HEK293T (cell line): ENCODE data around the gene GNA12.

Source experiments
- CTCF ChIA-PET: fragments of 350-600 bp; formaldehyde crosslinking; extraction: SDS; loops from one replicate; lab custom pipeline; 2021; ENCODE audit warnings: antibody characterized with exemption, inconsistent platforms; lab: Yijun Ruan, JAX
- POLR2A ChIA-PET: fragments of 350-600 bp; formaldehyde crosslinking; extraction: SDS; loops from one replicate; lab custom pipeline; 2020; ENCODE audit warnings: antibody characterized with exemption, inconsistent platforms; lab: Yijun Ruan, JAX
- DNase-seq: peaks from one replicate; pipeline ENCODE4 v3.0.0; 2012; ENCODE audit warnings: mixed read lengths; ENCODE audit errors: extremely low spot score
- ARNT ChIP-seq: fragments of 450-650 bp; IDR thresholded peaks from 2 replicates; pipeline ENCODE4 v1.6.1; 2017; ENCODE audit warnings: mild to moderate bottlenecking
- BHLHE40 ChIP-seq: fragments of 450-650 bp; IDR thresholded peaks from 2 replicates; pipeline ENCODE4 v1.6.1; 2016; ENCODE audit warnings: mild to moderate bottlenecking, moderate library complexity, borderline replicate concordance
- CTBP1 ChIP-seq: fragments of 450-650 bp; IDR thresholded peaks from 2 replicates; pipeline ENCODE4 v1.6.1; 2016; ENCODE audit warnings: borderline replicate concordance
- ELF4 ChIP-seq: fragments of 450-650 bp; IDR thresholded peaks from 2 replicates; pipeline ENCODE4 v1.6.1; 2017; ENCODE audit warnings: antibody characterized with exemption
- FOXA1 ChIP-seq: fragments of 450-650 bp; IDR thresholded peaks from 2 replicates; pipeline ENCODE4 v1.6.1; 2016; ENCODE audit warnings: mild to moderate bottlenecking
- FOXK2 ChIP-seq: fragments of 450-650 bp; IDR thresholded peaks from 2 replicates; pipeline ENCODE4 v1.6.1; 2016; ENCODE audit warnings: mild to moderate bottlenecking
- FOXM1 ChIP-seq: fragments of 450-650 bp; IDR thresholded peaks from 2 replicates; pipeline ENCODE4 v1.6.1; 2017; ENCODE audit warnings: mild to moderate bottlenecking, borderline replicate concordance
- HDGF ChIP-seq: fragments of 450-650 bp; IDR thresholded peaks from 2 replicates; pipeline ENCODE4 v1.6.1; 2017; ENCODE audit warnings: antibody characterized with exemption, borderline replicate concordance
- L3MBTL2 ChIP-seq: fragments of 450-650 bp; conservative IDR thresholded peaks from 2 replicates; pipeline ENCODE4 v1.6.1; 2016; ENCODE audit warnings: mild to moderate bottlenecking
- LEF1 ChIP-seq: fragments of 450-650 bp; IDR thresholded peaks from 2 replicates; pipeline ENCODE4 v1.6.1; 2017; ENCODE audit warnings: mild to moderate bottlenecking, borderline replicate concordance
- NFRKB ChIP-seq: fragments of 450-650 bp; IDR thresholded peaks from 2 replicates; pipeline ENCODE4 v1.6.1; 2016; ENCODE audit warnings: mild to moderate bottlenecking, moderate library complexity
- PKNOX1 ChIP-seq: fragments of 450-650 bp; IDR thresholded peaks from 2 replicates; pipeline ENCODE4 v1.6.1; 2016
- SP1 ChIP-seq: fragments of 450-650 bp; IDR thresholded peaks from 2 replicates; pipeline ENCODE4 v1.6.1; 2017
- SUZ12 ChIP-seq: fragments of 450-650 bp; IDR thresholded peaks from 2 replicates; pipeline ENCODE4 v1.6.1; 2016; ENCODE audit warnings: mild to moderate bottlenecking
- TARDBP ChIP-seq: fragments of 450-650 bp; IDR thresholded peaks from 2 replicates; pipeline ENCODE4 v1.6.1; 2016
- ZNF384 ChIP-seq: fragments of 450-650 bp; IDR thresholded peaks from 2 replicates; pipeline ENCODE4 v1.6.1; 2016

GNA12 gene

GRCh38 chr7:2708041-2708440 is 136.1 kb downstream of the GNA12 start:
- TF ChIP-seq SUZ12 (no peak), ARNT (no peak), NFRKB (no peak), FOXM1 (no peak), PKNOX1 (no peak), ZNF384 (no peak), LEF1 (no peak), ELF4 (no peak), FOXA1 (no peak), L3MBTL2 (no peak), HDGF (no peak), SP1 (no peak), FOXK2 (no peak), TARDBP (no peak), BHLHE40 (no peak), CTBP1 (no peak)
- POLR2A ChIA-PET: no interaction called here
- DNase-seq: no peak
- CTCF ChIA-PET: interaction anchor here (0.8 kb wide), 1 partner anchor 152 kb away, joined by 3 read pairs; the partner anchor contains the start of gene BRAT1

DNA sequence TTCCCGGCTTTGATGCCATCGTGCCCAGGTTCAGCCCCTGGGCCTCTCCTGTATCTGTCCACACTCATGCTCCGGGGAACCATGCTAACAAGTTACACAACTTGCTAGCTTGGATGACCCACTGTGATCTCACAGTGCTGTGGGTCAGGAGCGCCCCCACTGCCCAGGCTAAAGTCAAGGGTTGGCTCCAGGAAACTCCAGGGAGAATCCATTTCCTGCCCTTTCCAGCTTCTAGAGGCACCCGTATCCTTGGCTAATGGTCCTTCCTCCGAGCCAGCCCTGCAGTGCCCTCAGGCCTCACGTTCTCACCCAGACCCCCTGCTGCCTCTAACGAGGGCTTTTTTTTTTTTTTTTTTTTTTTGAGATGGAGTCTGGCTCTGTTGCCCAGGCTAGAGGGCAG is 136.6 kb downstream of the GNA12 start:
- CTCF ChIA-PET: interaction anchor here (0.8 to 1.6 kb wide), 3 partner anchors 27 to 88 kb away, joined by 3 to 7 read pairs (median 4); no protein-coding TSS in a partner anchor
- POLR2A ChIA-PET: no interaction called here
- DNase-seq: no peak
- TF ChIP-seq LEF1 (no peak), ZNF384 (0 out of 2 replicates have a peak, but pooled peaks have one; percentile 26), SP1 (no peak), FOXA1 (no peak), PKNOX1 (no peak), FOXM1 (no peak), FOXK2 (no peak), TARDBP (no peak)

- CTCF ChIA-PET: interaction anchor here (0.8 to 1.6 kb wide), 3 partner anchors 26 to 88 kb away, joined by 3 to 7 read pairs (median 4); no protein-coding TSS in a partner anchor
Observed at GRCh38 chr7:2706685-2707126, 137.4 kb downstream of the GNA12 start.

GRCh38 chr7:2705371-2706096 is 138.6 kb downstream of the GNA12 start:
- POLR2A ChIA-PET: no interaction called here
- no peak for DNase-seq
- CTCF ChIA-PET: interaction anchor here (1.2 kb wide), 1 partner anchor 13 kb away, joined by 3 read pairs; no protein-coding TSS in a partner anchor
- no peak for TF ChIP-seq ARNT
- no peak for TF ChIP-seq ELF4
- no peak for TF ChIP-seq SUZ12
- no peak for TF ChIP-seq CTBP1
- no peak for TF ChIP-seq TARDBP
- TF ChIP-seq FOXM1: no peak
- TF ChIP-seq ZNF384: no peak
- no peak for TF ChIP-seq SP1
- no peak for TF ChIP-seq LEF1
- no peak for TF ChIP-seq FOXA1
- TF ChIP-seq L3MBTL2: no peak
- no peak for TF ChIP-seq PKNOX1
- TF ChIP-seq FOXK2: no peak
- no peak for TF ChIP-seq HDGF
- TF ChIP-seq BHLHE40: no peak
- no peak for TF ChIP-seq NFRKB

More at GRCh38 chr7:2706685-2707126, 137.4 kb downstream of the GNA12 start:
- POLR2A ChIA-PET: no interaction called here
- no peak for TF ChIP-seq FOXM1
- no peak for TF ChIP-seq CTBP1
- no peak for TF ChIP-seq BHLHE40
- TF ChIP-seq PKNOX1: peak; percentile 68
- DNase-seq: no peak

- no peak for TF ChIP-seq SUZ12
- TF ChIP-seq L3MBTL2: no peak
- TF ChIP-seq ARNT: no peak
- no peak for TF ChIP-seq FOXM1
- TF ChIP-seq FOXA1: no peak
- TF ChIP-seq NFRKB: no peak
- TF ChIP-seq ELF4: no peak
- TF ChIP-seq CTBP1: no peak
- TF ChIP-seq BHLHE40: no peak
- TF ChIP-seq TARDBP: no peak
- TF ChIP-seq FOXK2: no peak
- no peak for TF ChIP-seq PKNOX1
- TF ChIP-seq LEF1: no peak
- TF ChIP-seq HDGF: no peak
- TF ChIP-seq ZNF384: no peak
- TF ChIP-seq SP1: no peak
- CTCF ChIA-PET: interaction anchor here (0.9 to 1.2 kb wide), 2 partner anchors 8 to 17 kb away, joined by 3 read pairs; no protein-coding TSS in a partner anchor
- no peak for DNase-seq
- POLR2A ChIA-PET: no interaction called here
Observed at GRCh38 chr7:2702594-2702957, 141.5 kb downstream of the GNA12 start.
